Panc1 (cell line): Measurements from ENCODE around the gene DNAJA3. TPM values are rescaled to one million over a fixed set of nuclear protein-coding genes. Genes with fewer than 3 reads are reported as not detected.

Experiments
- ATAC-seq: fragments of 200-7000 bp; cut with Tn5 transposase; 2 replicates; pipeline ENCODE4 v1.9.1; 2020; ENCODE audit warnings: mild to moderate bottlenecking, moderate library complexity
- BruUV-seq: library from RNA; stranded (reverse); fragments of 400-500 nt; replicated peaks from 2 replicates; lab custom pipeline; 2021; lab: Mats Ljungman, UMichigan
- CTCF ChIA-PET: fragments of 300-600 bp; sonication (Branson Sonifier 250); formaldehyde crosslinking; loops from one replicate; lab custom pipeline; 2022; ENCODE audit warnings: antibody characterized with exemption; lab: Charles Lee
- POLR2A ChIA-PET: fragments of 300-600 bp; sonication (Branson Sonifier 250); formaldehyde crosslinking; loops from one replicate; lab custom pipeline; 2022; ENCODE audit warnings: antibody characterized with exemption; lab: Charles Lee
- DNase-seq: peaks from one replicate; pipeline ENCODE4 v3.0.0-alpha.2; 2010; ENCODE audit warnings: low read depth, low spot score
- H3K27ac ChIP-seq: 2 replicates; pipeline ENCODE4 v1.5.1; 2011; ENCODE audit warnings: mild to moderate bottlenecking, low read length, inconsistent platforms
- H3K27me3 ChIP-seq: fragments of 200-500 bp; sonication (Bioruptor generic); 2 replicates; pipeline ENCODE4 v1.6.0; 2014; ENCODE audit warnings: low read length, inconsistent platforms; ENCODE audit not compliant: control insufficient read depth, insufficient read depth
- H3K36me3 ChIP-seq: fragments of 200-500 bp; sonication (Bioruptor generic); 2 replicates; pipeline ENCODE4 v1.5.1; 2014; ENCODE audit warnings: inconsistent platforms, mild to moderate bottlenecking, low read length, moderate library complexity; ENCODE audit not compliant: control insufficient read depth, insufficient read depth
- H3K4me1 ChIP-seq: 2 replicates; pipeline ENCODE4 v1.5.1; 2011; ENCODE audit warnings: inconsistent platforms, mild to moderate bottlenecking, low read length, moderate library complexity; ENCODE audit not compliant: control insufficient read depth, insufficient read depth
- H3K4me3 ChIP-seq, 2 experiments: 2 replicates each; pipeline ENCODE4 v1.5.1; 2011 to 2012; ENCODE audit warnings: low read depth in 2 of 2, low read length in 2 of 2, mild to moderate bottlenecking in 2 of 2, inconsistent platforms in 1 of 2, moderate library complexity in 1 of 2
- H3K9me3 ChIP-seq: fragments of 200-500 bp; sonication (Bioruptor generic); 2 replicates; pipeline ENCODE4 v1.5.1; 2014; ENCODE audit warnings: low read depth, mild to moderate bottlenecking, inconsistent platforms, low read length, moderate library complexity; ENCODE audit not compliant: control insufficient read depth, insufficient read depth
- CTCF ChIP-seq: fragments of 450-650 bp; IDR thresholded peaks from 2 replicates; pipeline ENCODE4 v1.5.1; 2017; ENCODE audit warnings: mild to moderate bottlenecking
- POLR2AphosphoS5 ChIP-seq: IDR thresholded peaks from 2 replicates; pipeline ENCODE4 v1.6.1; 2012; ENCODE audit warnings: mild to moderate bottlenecking, low read depth, low read length, moderate library complexity
- SIN3A ChIP-seq: IDR thresholded peaks from 2 replicates; pipeline ENCODE4 v1.6.1; 2012; ENCODE audit warnings: low read depth, mild to moderate bottlenecking, low read length, moderate library complexity, borderline replicate concordance; ENCODE audit not compliant: insufficient read depth
- TCF7L2 ChIP-seq: IDR thresholded peaks from 2 replicates; pipeline ENCODE4 v1.6.1; 2011; ENCODE audit warnings: mild to moderate bottlenecking, low read depth, low read length, inconsistent platforms
- in situ Hi-C: cut with HindIII; loops from 2 replicates; pipeline ENCODE4 v1.10.0; 2016; ENCODE audit warnings: low sequenced_read_pairs, low pct_unique_long_range_greater_than_20kb
- intact Hi-C: fragments of 100-400 bp; cut with micrococcal nuclease; formaldehyde crosslinking; loops from one replicate; pipeline ENCODE4 v1.10.0; 2022; ENCODE audit not compliant: unreplicated experiment
- total RNA-seq: library from RNA; stranded (reverse); gene quantifications from one replicate; pipeline ENCODE4 v1.2.1, GENCODE V29; 2021; ENCODE audit not compliant: unreplicated experiment
- TF ChIP-seq, protein P1 (sequence below), 2 experiments: IDR thresholded peaks; 2 replicates each; pipeline ENCODE4 v1.6.1; 2011 to 2012; ENCODE audit warnings: low read depth in 2 of 2, control low read depth in 1 of 2, low read length in 1 of 2, mild to moderate bottlenecking in 1 of 2, moderate library complexity in 1 of 2; ENCODE audit not compliant: insufficient read depth in 1 of 2

The DNAJA3 gene
- total RNA-seq, 1 experiment from 2014 or later = 68.7 TPM

GRCh38 chr16:4409081-4409932, 16.4 kb upstream of the DNAJA3 start:
- H3K27me3 ChIP-seq = no peaks in the 10 kb centered on the region
- ChIA-PET POLR2A (no interaction called here), CTCF (no interaction called here)
- ATAC-seq (peak; percentile 31), DNase-seq (no peak)
- no peak overlapping the region for H3K4me3 ChIP-seq
- H3K27ac ChIP-seq = no peak overlapping the region
- H3K9me3 ChIP-seq = no peaks in the 10 kb centered on the region
- no TSS peak for BruUV-seq
- TF ChIP-seq, protein P1, sequence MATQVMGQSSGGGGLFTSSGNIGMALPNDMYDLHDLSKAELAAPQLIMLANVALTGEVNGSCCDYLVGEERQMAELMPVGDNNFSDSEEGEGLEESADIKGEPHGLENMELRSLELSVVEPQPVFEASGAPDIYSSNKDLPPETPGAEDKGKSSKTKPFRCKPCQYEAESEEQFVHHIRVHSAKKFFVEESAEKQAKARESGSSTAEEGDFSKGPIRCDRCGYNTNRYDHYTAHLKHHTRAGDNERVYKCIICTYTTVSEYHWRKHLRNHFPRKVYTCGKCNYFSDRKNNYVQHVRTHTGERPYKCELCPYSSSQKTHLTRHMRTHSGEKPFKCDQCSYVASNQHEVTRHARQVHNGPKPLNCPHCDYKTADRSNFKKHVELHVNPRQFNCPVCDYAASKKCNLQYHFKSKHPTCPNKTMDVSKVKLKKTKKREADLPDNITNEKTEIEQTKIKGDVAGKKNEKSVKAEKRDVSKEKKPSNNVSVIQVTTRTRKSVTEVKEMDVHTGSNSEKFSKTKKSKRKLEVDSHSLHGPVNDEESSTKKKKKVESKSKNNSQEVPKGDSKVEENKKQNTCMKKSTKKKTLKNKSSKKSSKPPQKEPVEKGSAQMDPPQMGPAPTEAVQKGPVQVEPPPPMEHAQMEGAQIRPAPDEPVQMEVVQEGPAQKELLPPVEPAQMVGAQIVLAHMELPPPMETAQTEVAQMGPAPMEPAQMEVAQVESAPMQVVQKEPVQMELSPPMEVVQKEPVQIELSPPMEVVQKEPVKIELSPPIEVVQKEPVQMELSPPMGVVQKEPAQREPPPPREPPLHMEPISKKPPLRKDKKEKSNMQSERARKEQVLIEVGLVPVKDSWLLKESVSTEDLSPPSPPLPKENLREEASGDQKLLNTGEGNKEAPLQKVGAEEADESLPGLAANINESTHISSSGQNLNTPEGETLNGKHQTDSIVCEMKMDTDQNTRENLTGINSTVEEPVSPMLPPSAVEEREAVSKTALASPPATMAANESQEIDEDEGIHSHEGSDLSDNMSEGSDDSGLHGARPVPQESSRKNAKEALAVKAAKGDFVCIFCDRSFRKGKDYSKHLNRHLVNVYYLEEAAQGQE (IDR thresholded peaks at IDR 0.05; ENCODE audit: insufficient read depth in 1 of 2, low read depth in 2 of 2, low read length in 1 of 2) = no peak
- TF ChIP-seq TCF7L2 = no peak
- TF ChIP-seq SIN3A = no peak
- no peak for TF ChIP-seq POLR2AphosphoS5
- TF ChIP-seq CTCF = no peak; the same call in 1 of the 2 replicates
- intact Hi-C loops (no loop called here), in situ Hi-C loops (no loop called here)
- H3K36me3 ChIP-seq = peaks cover 2% of the 10 kb centered on the region; the same call in 1 of the 2 replicates
- no peaks in the 10 kb centered on the region; the same call in 1 of the 2 replicates for H3K4me1 ChIP-seq

DNA sequence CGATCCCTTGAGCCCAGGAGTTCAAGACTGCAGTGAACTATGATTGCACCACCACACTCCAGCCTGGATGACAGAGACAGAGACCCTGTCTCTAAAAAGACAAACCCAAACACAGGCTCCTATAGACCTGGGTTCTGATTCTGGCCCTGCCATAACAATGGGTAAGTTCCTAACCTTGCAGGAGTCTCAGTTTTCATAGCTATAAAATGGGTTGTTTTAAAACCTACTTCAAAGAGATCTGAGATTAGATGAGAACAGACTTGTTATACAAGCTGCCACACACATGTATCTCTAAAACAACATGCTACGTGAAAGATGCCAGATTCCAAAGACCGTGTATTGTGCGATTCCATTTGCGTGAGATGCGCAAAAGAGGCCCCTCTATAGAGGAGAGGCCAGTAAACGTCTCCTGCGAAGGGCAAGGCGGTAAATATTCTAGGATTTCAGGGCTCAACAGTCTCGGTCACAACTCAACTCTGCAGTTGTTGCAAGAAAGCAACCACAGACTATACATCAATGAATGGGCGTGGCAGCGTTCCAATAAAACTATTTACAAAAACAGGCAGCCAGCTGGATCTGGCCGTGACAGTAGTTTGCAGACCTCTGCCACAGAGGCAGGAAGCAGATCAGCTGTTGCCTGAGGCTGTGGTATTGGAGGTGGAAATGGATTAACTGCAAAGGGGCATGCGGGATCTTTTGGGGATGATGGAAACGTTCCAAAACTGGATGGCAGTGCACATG, 15.2 kb upstream of the DNAJA3 start:
- no peaks in the 10 kb centered on the region for H3K27me3 ChIP-seq
- H3K4me1 ChIP-seq = peaks cover 7% of the 10 kb centered on the region
- no peak for ATAC-seq
- no peak overlapping the region for H3K27ac ChIP-seq
- peaks cover 2% of the 10 kb centered on the region; the same call in 1 of the 2 replicates for H3K36me3 ChIP-seq
- no peaks in the 10 kb centered on the region for H3K9me3 ChIP-seq
- in situ Hi-C loops = no loop called here
- BruUV-seq = no TSS peak
- TF ChIP-seq, protein P1 (IDR thresholded peaks at IDR 0.05; ENCODE audit: insufficient read depth in 1 of 2, low read depth in 2 of 2, low read length in 1 of 2) = no peak
- TF ChIP-seq SIN3A (no peak), TCF7L2 (no peak), CTCF (no peak), POLR2AphosphoS5 (no peak)
- DNase-seq = no peak
- intact Hi-C loops = no loop called here
- POLR2A ChIA-PET = no interaction called here
- CTCF ChIA-PET = no interaction called here
- H3K4me3 ChIP-seq = no peak overlapping the region
